GM23248 (cell line): ENCODE measurements around the gene KIAA1671. TPM values are rescaled to one million over a fixed set of nuclear protein-coding genes. Genes with fewer than 3 reads are reported as not detected.

Experiments
- DNase-seq: peaks from one replicate; pipeline ENCODE4 v3.0.0-alpha.2; 2015
- H2AFZ ChIP-seq: fragments of 200-600 bp; sonication (generic); 2 replicates; pipeline ENCODE4 v1.6.1; 2016; ENCODE audit warnings: antibody characterized with exemption
- H3F3A ChIP-seq: fragments of 200-600 bp; sonication (generic); 2 replicates; pipeline ENCODE4 v1.6.1; 2016; ENCODE audit warnings: mild to moderate bottlenecking, antibody characterized with exemption, mixed run types; ENCODE audit not compliant: insufficient read depth
- H3K27ac ChIP-seq: fragments of 200-600 bp; sonication (generic); 2 replicates; pipeline ENCODE4 v1.5.1; 2016; ENCODE audit warnings: mild to moderate bottlenecking
- H3K27me3 ChIP-seq: fragments of 200-600 bp; sonication (generic); replicated peaks from 2 replicates; pipeline ENCODE4 v1.6.1; 2016; ENCODE audit warnings: mild to moderate bottlenecking; ENCODE audit not compliant: insufficient read depth
- H3K36me3 ChIP-seq: fragments of 200-600 bp; sonication (generic); 2 replicates; pipeline ENCODE4 v1.6.1; 2016; ENCODE audit warnings: low read depth, mild to moderate bottlenecking
- H3K4me1 ChIP-seq: fragments of 200-600 bp; sonication (generic); 2 replicates; pipeline ENCODE4 v1.6.1; 2016; ENCODE audit warnings: mild to moderate bottlenecking; ENCODE audit not compliant: insufficient read depth
- H3K4me2 ChIP-seq: fragments of 200-600 bp; sonication (generic); one replicate; pipeline ENCODE4 v1.6.1; 2016; ENCODE audit warnings: mild to moderate bottlenecking; ENCODE audit not compliant: unreplicated experiment
- H3K4me3 ChIP-seq: fragments of 200-600 bp; sonication (generic); 2 replicates; pipeline ENCODE4 v1.5.1; 2016; ENCODE audit warnings: mild to moderate bottlenecking
- H3K79me2 ChIP-seq: fragments of 200-600 bp; sonication (generic); 2 replicates; pipeline ENCODE4 v1.6.1; 2016; ENCODE audit warnings: mild to moderate bottlenecking; ENCODE audit not compliant: insufficient read depth
- H3K9ac ChIP-seq: fragments of 200-600 bp; sonication (generic); 2 replicates; pipeline ENCODE4 v1.6.1; 2016; ENCODE audit warnings: mild to moderate bottlenecking
- H3K9me2 ChIP-seq: fragments of 200-600 bp; sonication (generic); 2 replicates; pipeline ENCODE4 v1.6.1; 2016; ENCODE audit warnings: mixed run types, mild to moderate bottlenecking, moderate library complexity; ENCODE audit not compliant: insufficient read depth
- H3K9me3 ChIP-seq: fragments of 200-600 bp; sonication (generic); one replicate; pipeline ENCODE4 v1.6.1; 2017; ENCODE audit warnings: low read depth
- H4K20me1 ChIP-seq: fragments of 200-600 bp; sonication (generic); 2 replicates; pipeline ENCODE4 v1.6.0; 2016; ENCODE audit not compliant: insufficient read depth
- EZH2 ChIP-seq: fragments of 200-600 bp; sonication (generic); IDR thresholded peaks from 2 replicates; pipeline ENCODE4 v1.6.1; 2018; ENCODE audit warnings: antibody characterized with exemption, mild to moderate bottlenecking; ENCODE audit not compliant: insufficient read depth, poor library complexity, severe bottlenecking
- EZH2phosphoT487 ChIP-seq: fragments of 200-600 bp; sonication (generic); IDR thresholded peaks from 2 replicates; pipeline ENCODE4 v1.6.1; 2018; ENCODE audit warnings: antibody characterized with exemption, moderate library complexity, mild to moderate bottlenecking, low read depth; ENCODE audit not compliant: insufficient read depth
- WGBS, 2 experiments: methylation state at CpG; one replicate each; pipeline ENCODE4 v1.1.6; 2015 to 2017; ENCODE audit warnings: low lambda C conversion rate in 2 of 2, low coverage in 1 of 2; ENCODE audit errors: missing lambda C conversion rate in 2 of 2; 5-methylcytosine and 5-hydroxymethylcytosine counted together
- in situ Hi-C: fragments of 300-500 bp; cut with MboI; formaldehyde crosslinking; loops from 2 replicates; pipeline ENCODE4 v1.15.0; 2020
- polyA plus RNA-seq: library from polyadenylated mRNA; unstranded; fragments of >200 nt; fragmentation: Nextera tagmentation; extraction: Ambion mirVana; gene quantifications from 2 replicates; pipeline ENCODE4 v1.2.1, GENCODE V29; 2016
- total RNA-seq: library from RNA; depleted of rRNA; stranded (reverse); fragments of >200 nt; shearing (Covaris generic); gene quantifications from 2 replicates; pipeline ENCODE4 v1.2.3, GENCODE V29; 2014

KIAA1671 gene
- total and polyA plus RNA-seq, 2 experiments from 2014 or later, result 0.25 to 0.76 TPM

GRCh38 chr22:25167834-25168601, 215.5 kb downstream of the KIAA1671 start:
- no peaks in the 10 kb centered on the region for H3K9me3 ChIP-seq
- H3F3A ChIP-seq, result no peaks in the 10 kb centered on the region
- no peak overlapping the region for H3K4me3 ChIP-seq
- H4K20me1 ChIP-seq, result no peaks in the 10 kb centered on the region
- H3K9ac ChIP-seq, result no peak overlapping the region
- H3K27ac ChIP-seq, result no peak overlapping the region
- no peak overlapping the region for H2AFZ ChIP-seq
- no peaks in the 10 kb centered on the region for H3K9me2 ChIP-seq
- TF ChIP-seq EZH2phosphoT487, result no peak
- TF ChIP-seq EZH2, result no peak
- no peaks in the 10 kb centered on the region for H3K27me3 ChIP-seq
- no peaks in the 10 kb centered on the region for H3K4me1 ChIP-seq
- no peaks in the 10 kb centered on the region for H3K36me3 ChIP-seq
- in situ Hi-C loops, result no loop called here
- no peak overlapping the region for H3K4me2 ChIP-seq
- no peak for DNase-seq
- WGBS, 2 experiments, result 63 to 74% methylated on average over 14 of the region's 14 CpGs
- no peaks in the 10 kb centered on the region for H3K79me2 ChIP-seq

- H3K4me2 ChIP-seq, result no peak overlapping the region
- H2AFZ ChIP-seq, result no peak overlapping the region
- H3K27me3 ChIP-seq, result no peaks in the 10 kb centered on the region
- H3K4me3 ChIP-seq, result no peak overlapping the region
- no peaks in the 10 kb centered on the region for H3F3A ChIP-seq
- no peaks in the 10 kb centered on the region for H3K36me3 ChIP-seq
- WGBS, 2 experiments, result 77 to 80% methylated on average over 17 of the region's 17 CpGs
- no peaks in the 10 kb centered on the region for H3K9me2 ChIP-seq
- H3K79me2 ChIP-seq, result no peaks in the 10 kb centered on the region
- no peaks in the 10 kb centered on the region for H3K4me1 ChIP-seq
- H4K20me1 ChIP-seq, result no peaks in the 10 kb centered on the region
- TF ChIP-seq EZH2 (no peak), EZH2phosphoT487 (no peak)
- H3K27ac ChIP-seq, result no peak overlapping the region
- no peaks in the 10 kb centered on the region for H3K9me3 ChIP-seq
- no peak for DNase-seq
- in situ Hi-C loops, result no loop called here
- H3K9ac ChIP-seq, result no peak overlapping the region
Measured at GRCh38 chr22:25169278-25170031, 216.9 kb downstream of the KIAA1671 start.

GRCh38 chr22:25170426-25170980, 218.0 kb downstream of the KIAA1671 start:
- H2AFZ ChIP-seq, result no peak overlapping the region
- no peaks in the 10 kb centered on the region for H3K9me2 ChIP-seq
- no peak overlapping the region for H3K9ac ChIP-seq
- no peak overlapping the region for H3K27ac ChIP-seq
- DNase-seq, result no peak
- no peak overlapping the region for H3K4me3 ChIP-seq
- in situ Hi-C loops, result no loop called here
- H3K4me1 ChIP-seq, result no peaks in the 10 kb centered on the region
- H3K79me2 ChIP-seq, result no peaks in the 10 kb centered on the region
- H4K20me1 ChIP-seq, result no peaks in the 10 kb centered on the region
- H3K4me2 ChIP-seq, result no peak overlapping the region
- H3K36me3 ChIP-seq, result no peaks in the 10 kb centered on the region
- TF ChIP-seq EZH2phosphoT487 (no peak), EZH2 (no peak)
- H3K9me3 ChIP-seq, result no peaks in the 10 kb centered on the region
- H3F3A ChIP-seq, result no peaks in the 10 kb centered on the region
- no peaks in the 10 kb centered on the region for H3K27me3 ChIP-seq
- WGBS, 2 experiments, result 62 to 67% methylated on average over 16 of the region's 16 CpGs

- H3K4me3 ChIP-seq, result no peak overlapping the region
- H3K4me2 ChIP-seq, result no peak overlapping the region
- H3K36me3 ChIP-seq, result no peaks in the 10 kb centered on the region
- in situ Hi-C loops, result no loop called here
- H3F3A ChIP-seq, result no peaks in the 10 kb centered on the region
- no peaks in the 10 kb centered on the region for H3K27me3 ChIP-seq
- no peak overlapping the region for H3K27ac ChIP-seq
- H3K79me2 ChIP-seq, result no peaks in the 10 kb centered on the region
- no peaks in the 10 kb centered on the region for H3K4me1 ChIP-seq
- H4K20me1 ChIP-seq, result no peaks in the 10 kb centered on the region
- DNase-seq, result no peak
- H2AFZ ChIP-seq, result no peak overlapping the region
- H3K9ac ChIP-seq, result no peak overlapping the region
- WGBS, 2 experiments, result 30 to 32% methylated on average over 5 of the region's 5 CpGs
- H3K9me2 ChIP-seq, result no peaks in the 10 kb centered on the region
- no peaks in the 10 kb centered on the region for H3K9me3 ChIP-seq
- TF ChIP-seq EZH2 (no peak), EZH2phosphoT487 (no peak)
Measured at GRCh38 chr22:25172153-25172552, 219.6 kb downstream of the KIAA1671 start.
